ENCODE measurements around the gene CFHR4. TPM values are rescaled to one million over a fixed set of nuclear protein-coding genes. Genes with fewer than 3 reads are reported as not detected.

CFHR4 gene
- total RNA-seq, 6 experiments from 2014 or later = 41.2 to 135 (median 60.9) TPM

DNA sequence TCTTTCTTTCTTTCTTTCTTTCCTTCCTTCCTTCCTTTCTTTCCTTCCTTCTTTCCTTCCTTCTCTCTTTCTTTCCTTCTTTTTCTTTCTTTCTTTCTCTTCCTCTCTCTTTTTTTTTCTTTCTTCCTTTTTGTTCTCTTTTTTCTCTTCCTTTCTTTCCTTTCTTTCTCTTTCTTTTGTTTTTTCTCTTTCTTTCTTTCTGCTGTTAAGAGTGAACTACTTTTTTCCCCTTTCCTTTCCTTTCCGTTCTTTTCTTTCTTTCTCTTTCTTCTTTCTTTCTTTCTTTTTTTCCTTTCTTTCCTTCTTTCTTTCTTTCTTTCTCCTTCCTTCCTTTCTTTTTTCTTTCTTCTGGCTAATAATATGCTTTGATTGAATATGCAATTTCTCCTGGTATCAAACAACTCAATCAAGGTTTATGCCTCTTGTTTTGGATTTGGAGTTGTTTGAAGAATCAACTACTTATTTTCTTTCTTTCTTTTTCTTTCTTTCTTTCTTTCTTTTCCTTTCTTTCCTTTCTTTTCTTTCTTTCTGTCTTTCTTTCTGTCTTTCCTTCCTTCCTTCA, 27.4 kb upstream of the CFHR4 start:
- TF ChIP-seq, protein P1, sequence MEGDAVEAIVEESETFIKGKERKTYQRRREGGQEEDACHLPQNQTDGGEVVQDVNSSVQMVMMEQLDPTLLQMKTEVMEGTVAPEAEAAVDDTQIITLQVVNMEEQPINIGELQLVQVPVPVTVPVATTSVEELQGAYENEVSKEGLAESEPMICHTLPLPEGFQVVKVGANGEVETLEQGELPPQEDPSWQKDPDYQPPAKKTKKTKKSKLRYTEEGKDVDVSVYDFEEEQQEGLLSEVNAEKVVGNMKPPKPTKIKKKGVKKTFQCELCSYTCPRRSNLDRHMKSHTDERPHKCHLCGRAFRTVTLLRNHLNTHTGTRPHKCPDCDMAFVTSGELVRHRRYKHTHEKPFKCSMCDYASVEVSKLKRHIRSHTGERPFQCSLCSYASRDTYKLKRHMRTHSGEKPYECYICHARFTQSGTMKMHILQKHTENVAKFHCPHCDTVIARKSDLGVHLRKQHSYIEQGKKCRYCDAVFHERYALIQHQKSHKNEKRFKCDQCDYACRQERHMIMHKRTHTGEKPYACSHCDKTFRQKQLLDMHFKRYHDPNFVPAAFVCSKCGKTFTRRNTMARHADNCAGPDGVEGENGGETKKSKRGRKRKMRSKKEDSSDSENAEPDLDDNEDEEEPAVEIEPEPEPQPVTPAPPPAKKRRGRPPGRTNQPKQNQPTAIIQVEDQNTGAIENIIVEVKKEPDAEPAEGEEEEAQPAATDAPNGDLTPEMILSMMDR (IDR thresholded peaks at IDR 0.05) = no peak
- TF ChIP-seq POLR2A (IDR thresholded peaks at IDR 0.05) = no peak
- DNase-seq (no peak), ATAC-seq (no peak)
- WGBS (ENCODE audit: insufficient coverage, low coverage, low lambda C conversion rate, missing lambda C conversion rate) = 92% methylated on average over 1 of the region's 1 CpG
- no peaks in the 10 kb centered on the region for H3K4me1 ChIP-seq
- no peak overlapping the region for H3K27ac ChIP-seq
- H3K4me3 ChIP-seq = no peak overlapping the region
- no peaks in the 10 kb centered on the region for H3K9me3 ChIP-seq
- no peaks in the 10 kb centered on the region for H3K27me3 ChIP-seq
- no peaks in the 10 kb centered on the region for H3K36me3 ChIP-seq
- intact Hi-C loops (cut with DNase I) = no loop called here

DNA sequence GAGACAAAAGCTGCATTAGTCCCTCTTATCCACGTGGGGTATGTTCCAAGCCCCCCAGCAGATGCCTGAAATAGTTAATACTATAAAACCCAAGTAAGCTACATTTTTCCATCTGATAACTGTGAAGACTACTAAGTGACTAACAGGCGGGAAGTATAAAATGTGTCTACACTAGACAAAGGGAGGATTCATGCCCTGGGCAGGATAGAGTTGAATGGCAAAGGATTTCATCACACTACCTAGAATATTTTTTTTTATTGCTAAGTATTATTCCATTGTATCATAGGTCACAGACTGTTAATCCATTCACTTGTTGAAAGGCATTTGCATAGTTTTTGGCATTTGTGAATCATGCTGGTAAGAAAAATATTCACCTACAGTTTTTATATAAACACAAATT, 26.4 kb upstream of the CFHR4 start:
- Histone ChIP-seq H3K27me3 (no peaks in the 10 kb centered on the region), H3K27ac (no peak overlapping the region), H3K4me1 (no peaks in the 10 kb centered on the region), H3K4me3 (no peak overlapping the region), H3K36me3 (no peaks in the 10 kb centered on the region), H3K9me3 (no peaks in the 10 kb centered on the region)
- DNase-seq (no peak), ATAC-seq (no peak)
- TF ChIP-seq, protein P1 (IDR thresholded peaks at IDR 0.05) = no peak
- no peak for TF ChIP-seq POLR2A (IDR thresholded peaks at IDR 0.05)
- 46% methylated on average over 2 of the region's 2 CpGs for WGBS (ENCODE audit: insufficient coverage, low coverage, low lambda C conversion rate, missing lambda C conversion rate)
- intact Hi-C loops (cut with DNase I) = no loop called here

DNA sequence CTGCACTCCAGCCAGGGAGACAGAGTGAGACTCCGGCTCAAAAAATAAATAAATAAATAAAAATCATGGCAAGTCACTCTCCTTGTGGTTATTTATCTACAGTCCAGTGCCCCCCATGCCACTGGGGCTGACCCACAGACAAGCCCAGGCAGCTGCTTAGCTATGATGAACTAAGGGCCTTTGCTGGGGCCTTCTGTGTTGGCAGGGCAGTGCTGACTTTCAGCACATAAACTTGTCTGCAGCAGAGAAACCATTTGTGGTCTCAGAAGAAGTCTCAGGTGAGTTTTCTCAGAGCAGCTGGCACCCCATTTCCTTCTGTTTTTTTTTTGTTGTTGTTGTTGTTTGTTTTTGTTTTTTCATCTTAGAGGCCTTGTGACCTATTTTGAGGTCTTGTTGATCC, 20.9 kb upstream of the CFHR4 start:
- no peaks in the 10 kb centered on the region for H3K4me1 ChIP-seq
- H3K9me3 ChIP-seq = no peaks in the 10 kb centered on the region
- no peak overlapping the region for H3K27ac ChIP-seq
- no peaks in the 10 kb centered on the region for H3K27me3 ChIP-seq
- no peak for ATAC-seq
- intact Hi-C loops (cut with DNase I) = no loop called here
- no peak overlapping the region for H3K4me3 ChIP-seq
- 50% methylated on average over 1 of the region's 1 CpG for WGBS (ENCODE audit: insufficient coverage, low coverage, low lambda C conversion rate, missing lambda C conversion rate)
- TF ChIP-seq, protein P1 (IDR thresholded peaks at IDR 0.05) = no peak
- TF ChIP-seq POLR2A (IDR thresholded peaks at IDR 0.05) = no peak
- DNase-seq = no peak
- H3K36me3 ChIP-seq = no peaks in the 10 kb centered on the region

DNA sequence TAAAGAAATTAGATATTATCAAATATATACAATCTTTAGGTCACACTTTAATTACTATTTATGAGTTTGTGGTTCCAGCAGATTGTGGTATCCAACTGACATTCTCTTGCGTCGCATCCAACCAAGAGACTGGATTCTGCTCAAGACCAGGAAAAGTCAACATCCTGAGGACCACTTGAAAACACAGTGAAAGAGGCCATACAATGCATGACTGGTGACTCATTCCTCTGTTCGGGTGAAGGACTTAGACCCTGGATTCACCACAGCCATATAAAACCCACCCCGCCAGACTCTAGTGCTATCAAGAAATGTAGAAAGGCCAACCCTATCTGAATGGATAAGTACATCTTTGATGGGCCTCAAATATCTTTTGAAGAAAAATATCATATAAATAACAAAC, 14.5 kb upstream of the CFHR4 start:
- no peak for ATAC-seq
- no peak for TF ChIP-seq POLR2A (IDR thresholded peaks at IDR 0.05)
- TF ChIP-seq, protein P1 (IDR thresholded peaks at IDR 0.05) = no peak
- intact Hi-C loops (cut with DNase I) = no loop called here

DNA sequence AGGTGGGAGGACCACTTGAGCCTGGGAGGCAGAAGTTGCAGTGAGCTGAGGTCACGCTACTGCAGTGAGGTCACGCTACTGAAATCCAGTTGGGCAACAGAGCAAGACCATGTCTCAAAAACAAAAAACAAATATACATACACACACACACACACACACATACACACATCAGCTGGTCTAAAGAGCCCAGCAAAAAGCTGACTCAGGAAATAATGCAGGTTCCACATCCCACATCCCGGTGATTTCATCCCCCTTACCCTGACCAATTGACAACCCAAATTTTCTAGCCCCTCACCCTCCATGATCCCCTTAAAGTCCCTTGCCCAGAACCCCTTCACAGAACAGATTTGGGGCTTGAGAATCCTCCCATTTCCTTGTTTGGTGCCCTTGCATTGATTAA, 11.9 kb upstream of the CFHR4 start:
- no peaks in the 10 kb centered on the region for H3K36me3 ChIP-seq
- TF ChIP-seq POLR2A (IDR thresholded peaks at IDR 0.05) = no peak
- ATAC-seq = no peak
- H3K9me3 ChIP-seq = no peaks in the 10 kb centered on the region
- intact Hi-C loops (cut with DNase I) = no loop called here
- DNase-seq = no peak
- H3K4me1 ChIP-seq = no peaks in the 10 kb centered on the region
- 97% methylated on average over 3 of the region's 3 CpGs for WGBS (ENCODE audit: insufficient coverage, low coverage, low lambda C conversion rate, missing lambda C conversion rate)
- H3K4me3 ChIP-seq = no peak overlapping the region
- no peaks in the 10 kb centered on the region for H3K27me3 ChIP-seq
- no peak overlapping the region for H3K27ac ChIP-seq

More for the DNA sequence above, 14.5 kb upstream of the CFHR4 start:
- no peaks in the 10 kb centered on the region for H3K36me3 ChIP-seq
- no peak overlapping the region for H3K27ac ChIP-seq
- H3K27me3 ChIP-seq = no peaks in the 10 kb centered on the region
- no peaks in the 10 kb centered on the region for H3K4me1 ChIP-seq
- no peak for DNase-seq
- H3K9me3 ChIP-seq = no peaks in the 10 kb centered on the region
- H3K4me3 ChIP-seq = no peak overlapping the region
- 89% methylated on average over 4 of the region's 4 CpGs for WGBS (ENCODE audit: insufficient coverage, low coverage, low lambda C conversion rate, missing lambda C conversion rate)
